Vagina (tissue), 2 donors: ENCODE measurements around the gene RBM19. TPM values are rescaled to one million over a fixed set of nuclear protein-coding genes. Genes with fewer than 3 reads are reported as not detected.

Experiments used
- DNase-seq, 2 donors: peaks; one replicate each; pipeline ENCODE4 v3.0.0-alpha.2; 2017; ENCODE audit errors: extremely low spot score in 2 of 2
- H3K27ac ChIP-seq: fragments of 200-600 bp; sonication (generic); one replicate; pipeline ENCODE4 v1.5.1; 2019
- H3K27me3 ChIP-seq: fragments of 200-600 bp; sonication (generic); one replicate; pipeline ENCODE4 v1.5.1; 2019
- H3K36me3 ChIP-seq, 2 donors: fragments of 200-600 bp; sonication (generic); one replicate each; pipeline ENCODE4 v1.5.1; 2017 to 2019
- H3K4me1 ChIP-seq: fragments of 200-600 bp; sonication (generic); one replicate; pipeline ENCODE4 v1.5.1; 2019
- H3K4me3 ChIP-seq, 2 donors: fragments of 200-600 bp; sonication (generic); 1 replicate in 1 of 2; 2 replicates in 1 of 2; pipeline ENCODE4 v1.5.1; 2016 to 2019
- H3K9me3 ChIP-seq: fragments of 200-600 bp; sonication (generic); one replicate; pipeline ENCODE4 v1.5.1; 2019
- CTCF ChIP-seq, 3 experiments: fragments of 450-650 bp in 2 of 3; fragments of 200-600 bp in 1 of 3; sonication (generic) in 1 of 3; IDR thresholded peaks; one replicate each; pipeline ENCODE4 v1.5.1; 2017 to 2019; ENCODE audit warnings: antibody characterized with exemption in 3 of 3, mild to moderate bottlenecking in 2 of 3, moderate library complexity in 2 of 3
- POLR2A ChIP-seq, 2 donors: fragments of 450-650 bp; IDR thresholded peaks; one replicate each; pipeline ENCODE4 v1.6.1; 2017; ENCODE audit warnings: antibody characterized with exemption in 2 of 2, mild to moderate bottlenecking in 2 of 2, moderate library complexity in 2 of 2
- POLR2AphosphoS5 ChIP-seq, 2 donors: sonication (generic); formaldehyde crosslinking; IDR thresholded peaks; one replicate each; pipeline ENCODE4 v1.9.0; 2017; ENCODE audit warnings: antibody characterized with exemption in 2 of 2, mild to moderate bottlenecking in 2 of 2, low read depth in 1 of 2; ENCODE audit not compliant: insufficient read depth in 1 of 2
- intact Hi-C: fragments of 100-400 bp; cut with DNase I; formaldehyde crosslinking; loops from one replicate; pipeline ENCODE4 v1.15.1; 2023
- total RNA-seq: library from RNA; depleted of rRNA; stranded (reverse); fragments of >200 nt; gene quantifications from one replicate; pipeline ENCODE4 v1.2.3, GENCODE V29; 2016

RBM19 gene
- total RNA-seq, 1 donor from 2014 or later = 25.5 TPM

- no peak for DNase-seq
- intact Hi-C loops = no loop called here
- peaks cover 16% of the 10 kb centered on the region for H3K4me1 ChIP-seq
- H3K27me3 ChIP-seq = no peaks in the 10 kb centered on the region
- H3K27ac ChIP-seq = no peak overlapping the region
- no peaks in the 10 kb centered on the region for H3K9me3 ChIP-seq
- TF ChIP-seq POLR2AphosphoS5 (IDR thresholded peaks at IDR 0.05; ENCODE audit: insufficient read depth in 1 of 2, low read depth in 1 of 2) (no peak), POLR2A (IDR thresholded peaks at IDR 0.05) (no peak), CTCF (IDR thresholded peaks at IDR 0.05) (no peak)
- peaks cover 0 to 51% of the 10 kb centered on the region in 2 donors for H3K36me3 ChIP-seq
- no peak overlapping the region for H3K4me3 ChIP-seq
Observed at GRCh38 chr12:113961921-113962710, 4.0 kb downstream of the RBM19 start.

- no peak for TF ChIP-seq POLR2AphosphoS5 (IDR thresholded peaks at IDR 0.05; ENCODE audit: insufficient read depth in 1 of 2, low read depth in 1 of 2)
- TF ChIP-seq CTCF (IDR thresholded peaks at IDR 0.05) = no peak
- no peak for TF ChIP-seq POLR2A (IDR thresholded peaks at IDR 0.05)
- DNase-seq = no peak
- intact Hi-C loops = no loop called here
- no peak overlapping the region for H3K27ac ChIP-seq
- H3K27me3 ChIP-seq = no peaks in the 10 kb centered on the region
- peaks cover 0 to 60% of the 10 kb centered on the region in 2 donors for H3K36me3 ChIP-seq
- no peaks in the 10 kb centered on the region for H3K9me3 ChIP-seq
- no peak overlapping the region for H3K4me3 ChIP-seq
- peaks cover 2% of the 10 kb centered on the region for H3K4me1 ChIP-seq
Observed at GRCh38 chr12:113960030-113960429, 6.1 kb downstream of the RBM19 start.

GRCh38 chr12:113959096-113959495 is 7.0 kb downstream of the RBM19 start:
- no peak for TF ChIP-seq POLR2AphosphoS5 (IDR thresholded peaks at IDR 0.05; ENCODE audit: insufficient read depth in 1 of 2, low read depth in 1 of 2)
- TF ChIP-seq CTCF (IDR thresholded peaks at IDR 0.05) = no peak
- no peak for TF ChIP-seq POLR2A (IDR thresholded peaks at IDR 0.05)
- H3K27ac ChIP-seq = no peak overlapping the region
- peaks cover 0 to 69% of the 10 kb centered on the region in 2 donors for H3K36me3 ChIP-seq
- H3K9me3 ChIP-seq = no peaks in the 10 kb centered on the region
- no peak for DNase-seq
- no peaks in the 10 kb centered on the region for H3K4me1 ChIP-seq
- H3K4me3 ChIP-seq = no peak overlapping the region
- no peaks in the 10 kb centered on the region for H3K27me3 ChIP-seq
- intact Hi-C loops = no loop called here

GRCh38 chr12:113958108-113958507 is 8.0 kb downstream of the RBM19 start:
- Histone ChIP-seq H3K4me1 (no peaks in the 10 kb centered on the region), H3K27me3 (no peaks in the 10 kb centered on the region), H3K4me3 (no peak overlapping the region), H3K9me3 (no peaks in the 10 kb centered on the region), H3K27ac (no peak overlapping the region), H3K36me3 (peaks cover 0 to 79% of the 10 kb centered on the region in 2 donors)
- TF ChIP-seq POLR2A (IDR thresholded peaks at IDR 0.05) = no peak
- TF ChIP-seq CTCF (IDR thresholded peaks at IDR 0.05) = no peak
- TF ChIP-seq POLR2AphosphoS5 (IDR thresholded peaks at IDR 0.05; ENCODE audit: insufficient read depth in 1 of 2, low read depth in 1 of 2) = no peak
- intact Hi-C loops = no loop called here
- DNase-seq = no peak

GRCh38 chr12:113957627-113958026 is 8.5 kb downstream of the RBM19 start:
- Histone ChIP-seq H3K36me3 (peaks cover 0 to 84% of the 10 kb centered on the region in 2 donors), H3K4me3 (no peak overlapping the region), H3K27me3 (no peaks in the 10 kb centered on the region), H3K27ac (no peak overlapping the region), H3K9me3 (no peaks in the 10 kb centered on the region), H3K4me1 (no peaks in the 10 kb centered on the region)
- TF ChIP-seq POLR2AphosphoS5 (IDR thresholded peaks at IDR 0.05; ENCODE audit: insufficient read depth in 1 of 2, low read depth in 1 of 2) (no peak), CTCF (IDR thresholded peaks at IDR 0.05) (no peak), POLR2A (IDR thresholded peaks at IDR 0.05) (no peak)
- DNase-seq = no peak
- intact Hi-C loops = no loop called here
